PC-3 (cell line): Measurements from ENCODE around the gene GRIN2C. TPM values are rescaled to one million over a fixed set of nuclear protein-coding genes. Genes with fewer than 3 reads are reported as not detected.

Experiments
- ATAC-seq: fragments of 200-7000 bp; cut with Tn5 transposase; 2 replicates; pipeline ENCODE4 v1.9.1; 2020; ENCODE audit warnings: mild to moderate bottlenecking, moderate library complexity
- BruUV-seq: library from RNA; stranded (reverse); fragments of 400-500 nt; replicated peaks from 2 replicates; lab custom pipeline; 2021; lab: Mats Ljungman, UMichigan
- CTCF ChIA-PET: fragments of 300-600 bp; sonication (Branson Sonifier 250); formaldehyde crosslinking; loops from one replicate; lab custom pipeline; 2022; ENCODE audit warnings: antibody characterized with exemption; lab: Charles Lee
- POLR2A ChIA-PET: fragments of 300-600 bp; sonication (Branson Sonifier 250); formaldehyde crosslinking; loops from one replicate; lab custom pipeline; 2022; ENCODE audit warnings: antibody characterized with exemption; ENCODE audit not compliant: unreplicated experiment; lab: Charles Lee
- DNase-seq: peaks from one replicate; pipeline ENCODE4 v3.0.0-alpha.2; 2015
- H2AFZ ChIP-seq: fragments of 300-600 bp; sonication (generic); 2 replicates; pipeline ENCODE4 v1.6.0; 2016; ENCODE audit warnings: antibody characterized with exemption, low read length
- H3F3A ChIP-seq: fragments of 300-600 bp; sonication (generic); one replicate; pipeline ENCODE4 v1.6.0; 2017; ENCODE audit warnings: antibody characterized with exemption, low read length, control low read depth, mild to moderate bottlenecking; ENCODE audit not compliant: unreplicated experiment
- H3K27ac ChIP-seq: fragments of 300-600 bp; sonication (generic); 2 replicates; pipeline ENCODE4 v1.5.1; 2016; ENCODE audit warnings: mild to moderate bottlenecking, low read length
- H3K27me3 ChIP-seq: fragments of 300-600 bp; sonication (generic); 2 replicates; pipeline ENCODE4 v1.6.1; 2016; ENCODE audit warnings: low read length, mixed read lengths
- H3K36me3 ChIP-seq: fragments of 300-600 bp; sonication (generic); 2 replicates; pipeline ENCODE4 v1.6.1; 2016; ENCODE audit warnings: low read depth, mixed run types, low read length, mixed read lengths
- H3K4me1 ChIP-seq: fragments of 300-600 bp; sonication (generic); 2 replicates; pipeline ENCODE4 v1.5.1; 2016; ENCODE audit warnings: low read length; ENCODE audit not compliant: insufficient read depth
- H3K4me2 ChIP-seq: fragments of 300-600 bp; sonication (generic); 2 replicates; pipeline ENCODE4 v1.6.0; 2016; ENCODE audit warnings: low read length
- H3K4me3 ChIP-seq: fragments of 300-600 bp; sonication (generic); 2 replicates; pipeline ENCODE4 v1.5.1; 2016; ENCODE audit warnings: mild to moderate bottlenecking, low read length, mixed read lengths
- H3K79me2 ChIP-seq: fragments of 300-600 bp; sonication (generic); 2 replicates; pipeline ENCODE4 v1.6.1; 2017; ENCODE audit warnings: low read length, mixed read lengths
- H3K9ac ChIP-seq: fragments of 300-600 bp; sonication (generic); 2 replicates; pipeline ENCODE4 v1.6.0; 2016; ENCODE audit warnings: mild to moderate bottlenecking, low read length
- H3K9me2 ChIP-seq: fragments of 300-600 bp; sonication (generic); replicated peaks from 2 replicates; pipeline ENCODE4 v1.6.1; 2016; ENCODE audit warnings: mixed run types, low read length, mixed read lengths
- H3K9me3 ChIP-seq: fragments of 300-600 bp; sonication (generic); 2 replicates; pipeline ENCODE4 v1.6.1; 2016; ENCODE audit warnings: low read length, mixed read lengths
- H4K20me1 ChIP-seq: fragments of 300-600 bp; sonication (generic); 2 replicates; pipeline ENCODE4 v1.6.1; 2016; ENCODE audit warnings: low read length, mixed read lengths
- EZH2 ChIP-seq: fragments of 300-600 bp; sonication (generic); IDR thresholded peaks from one replicate; pipeline ENCODE4 v1.6.1; 2017; ENCODE audit warnings: antibody characterized with exemption, mild to moderate bottlenecking, low read length; ENCODE audit not compliant: unreplicated experiment
- EZH2phosphoT487 ChIP-seq: fragments of 300-600 bp; sonication (generic); IDR thresholded peaks from 2 replicates; pipeline ENCODE4 v1.6.1; 2018; ENCODE audit warnings: mild to moderate bottlenecking, antibody characterized with exemption, low read length, borderline replicate concordance
- intact Hi-C: fragments of 100-400 bp; cut with micrococcal nuclease; formaldehyde crosslinking; loops from 2 replicates; pipeline ENCODE4 v1.9.0; 2023
- total RNA-seq: library from RNA; depleted of rRNA; stranded (reverse); fragments of >200 nt; gene quantifications from 2 replicates; pipeline ENCODE4 v1.2.3, GENCODE V29; 2014
- TF ChIP-seq, protein P1 (sequence below): fragments of 300-600 bp; sonication (generic); conservative IDR thresholded peaks from 2 replicates; pipeline ENCODE4 v1.5.1; 2017; ENCODE audit warnings: antibody characterized with exemption, low read depth, mild to moderate bottlenecking, low read length

Gene GRIN2C
- total RNA-seq, 1 experiment from 2014 or later = 0.04 TPM

DNA sequence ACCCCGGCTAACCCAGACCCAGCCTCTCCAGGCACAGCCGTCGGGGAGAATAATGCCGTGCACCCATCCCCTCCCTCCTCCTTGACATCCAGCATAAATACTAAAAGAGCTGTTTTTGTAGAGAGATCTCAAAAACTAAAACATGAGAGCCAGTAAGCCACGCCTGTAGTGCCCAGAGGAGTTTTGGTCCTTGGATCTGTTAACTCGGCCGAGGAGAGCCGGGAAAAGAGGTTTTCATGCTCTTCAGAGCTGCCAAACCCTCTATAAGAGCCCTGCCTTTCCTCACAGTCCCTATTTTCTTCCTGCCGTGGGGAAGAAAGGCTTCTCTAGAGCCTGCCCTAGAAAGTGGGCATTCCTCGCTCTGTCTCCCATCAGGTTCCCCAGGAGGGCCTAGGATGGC is 53.4 kb downstream of the GRIN2C start:
- Histone ChIP-seq H4K20me1 (no peaks in the 10 kb centered on the region), H3K4me3 (no peak overlapping the region), H3K27me3 (no peaks in the 10 kb centered on the region), H3K79me2 (no peaks in the 10 kb centered on the region), H3F3A (no peaks in the 10 kb centered on the region), H3K4me2 (no peak overlapping the region), H3K4me1 (no peaks in the 10 kb centered on the region), H3K9ac (no peak overlapping the region), H3K9me3 (no peaks in the 10 kb centered on the region), H3K27ac (no peak overlapping the region), H2AFZ (no peak overlapping the region), H3K9me2 (no peaks in the 10 kb centered on the region), H3K36me3 (no peaks in the 10 kb centered on the region)
- CTCF ChIA-PET = no interaction called here
- intact Hi-C loops = no loop called here
- POLR2A ChIA-PET = no interaction called here
- BruUV-seq = no TSS peak
- DNase-seq = no peak
- TF ChIP-seq EZH2phosphoT487 (no peak), EZH2 (no peak)
- TF ChIP-seq, protein P1, sequence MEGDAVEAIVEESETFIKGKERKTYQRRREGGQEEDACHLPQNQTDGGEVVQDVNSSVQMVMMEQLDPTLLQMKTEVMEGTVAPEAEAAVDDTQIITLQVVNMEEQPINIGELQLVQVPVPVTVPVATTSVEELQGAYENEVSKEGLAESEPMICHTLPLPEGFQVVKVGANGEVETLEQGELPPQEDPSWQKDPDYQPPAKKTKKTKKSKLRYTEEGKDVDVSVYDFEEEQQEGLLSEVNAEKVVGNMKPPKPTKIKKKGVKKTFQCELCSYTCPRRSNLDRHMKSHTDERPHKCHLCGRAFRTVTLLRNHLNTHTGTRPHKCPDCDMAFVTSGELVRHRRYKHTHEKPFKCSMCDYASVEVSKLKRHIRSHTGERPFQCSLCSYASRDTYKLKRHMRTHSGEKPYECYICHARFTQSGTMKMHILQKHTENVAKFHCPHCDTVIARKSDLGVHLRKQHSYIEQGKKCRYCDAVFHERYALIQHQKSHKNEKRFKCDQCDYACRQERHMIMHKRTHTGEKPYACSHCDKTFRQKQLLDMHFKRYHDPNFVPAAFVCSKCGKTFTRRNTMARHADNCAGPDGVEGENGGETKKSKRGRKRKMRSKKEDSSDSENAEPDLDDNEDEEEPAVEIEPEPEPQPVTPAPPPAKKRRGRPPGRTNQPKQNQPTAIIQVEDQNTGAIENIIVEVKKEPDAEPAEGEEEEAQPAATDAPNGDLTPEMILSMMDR = no peak
- ATAC-seq = no peak

DNA sequence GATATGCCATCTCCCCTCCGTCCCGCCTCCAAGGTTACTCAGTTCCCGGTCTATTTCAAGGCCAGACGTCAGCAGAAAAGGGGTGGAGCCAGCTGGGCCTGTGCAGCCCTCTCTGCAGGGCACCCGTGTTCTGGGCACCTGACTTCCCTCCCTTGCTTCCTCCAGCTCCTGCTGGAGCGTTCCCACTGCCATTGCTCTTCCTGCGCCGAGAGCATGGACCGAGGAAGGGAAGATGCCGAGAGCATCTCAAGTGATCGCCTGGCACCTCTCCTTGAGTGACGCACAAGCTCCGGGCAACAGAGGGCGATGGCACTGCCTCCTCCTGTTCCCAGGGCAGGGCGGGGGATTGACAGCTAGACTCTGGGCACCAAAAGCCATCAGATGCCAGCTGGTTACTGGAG is 54.1 kb downstream of the GRIN2C start:
- CTCF ChIA-PET = no interaction called here
- H2AFZ ChIP-seq = no peak overlapping the region
- no peak overlapping the region for H3K27ac ChIP-seq
- no peaks in the 10 kb centered on the region for H3K79me2 ChIP-seq
- no peaks in the 10 kb centered on the region for H3K9me3 ChIP-seq
- no peak for ATAC-seq
- no peak overlapping the region for H3K4me3 ChIP-seq
- no peaks in the 10 kb centered on the region for H4K20me1 ChIP-seq
- no peak overlapping the region for H3K4me2 ChIP-seq
- no peaks in the 10 kb centered on the region for H3K9me2 ChIP-seq
- TF ChIP-seq EZH2 = no peak
- intact Hi-C loops = no loop called here
- DNase-seq = no peak
- POLR2A ChIA-PET = no interaction called here
- H3F3A ChIP-seq = no peaks in the 10 kb centered on the region
- no peaks in the 10 kb centered on the region for H3K4me1 ChIP-seq
- no peak overlapping the region for H3K9ac ChIP-seq
- H3K36me3 ChIP-seq = no peaks in the 10 kb centered on the region
- no TSS peak for BruUV-seq
- no peaks in the 10 kb centered on the region for H3K27me3 ChIP-seq

DNA sequence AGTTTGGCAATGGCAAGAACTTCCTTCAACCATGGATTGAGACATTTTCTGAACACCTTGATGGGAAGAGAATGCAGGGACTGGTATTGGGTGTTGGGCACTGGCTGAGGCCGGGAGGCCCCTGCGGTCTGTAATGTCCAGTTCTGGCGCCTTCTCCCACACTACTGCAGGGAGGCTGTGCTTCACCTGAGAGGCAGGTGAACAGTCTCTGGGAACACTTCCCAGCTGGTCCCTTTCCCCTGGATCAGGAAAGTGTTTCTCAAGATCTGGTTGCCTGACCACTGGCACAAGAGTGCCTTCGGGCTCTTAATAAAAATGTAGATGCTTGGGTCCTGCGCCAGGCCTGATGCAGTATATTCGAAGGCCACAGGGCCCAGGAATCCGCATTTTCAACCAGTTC is 55.0 kb downstream of the GRIN2C start:
- Histone ChIP-seq H3K4me3 (no peak overlapping the region), H3K27ac (no peak overlapping the region), H3K9me2 (no peaks in the 10 kb centered on the region), H3K9ac (no peak overlapping the region), H3K36me3 (no peaks in the 10 kb centered on the region), H3K27me3 (no peaks in the 10 kb centered on the region), H3F3A (no peaks in the 10 kb centered on the region), H3K79me2 (no peaks in the 10 kb centered on the region), H2AFZ (no peak overlapping the region), H3K9me3 (no peaks in the 10 kb centered on the region), H3K4me2 (no peak overlapping the region), H3K4me1 (no peaks in the 10 kb centered on the region), H4K20me1 (no peaks in the 10 kb centered on the region)
- TF ChIP-seq, protein P1 = no peak
- TF ChIP-seq EZH2phosphoT487 = no peak
- TF ChIP-seq EZH2 = no peak
- DNase-seq (no peak), ATAC-seq (no peak)
- CTCF ChIA-PET = no interaction called here
- BruUV-seq = no TSS peak
- intact Hi-C loops = no loop called here
- POLR2A ChIA-PET = no interaction called here
